ENCODE results near the gene ETFDH.
"Not testable (repeated sequence)": the region's sequence is repeated elsewhere in the genome, so short reads cannot be mapped to it uniquely, and the experiment has no call there.

ETFDH gene

DNA sequence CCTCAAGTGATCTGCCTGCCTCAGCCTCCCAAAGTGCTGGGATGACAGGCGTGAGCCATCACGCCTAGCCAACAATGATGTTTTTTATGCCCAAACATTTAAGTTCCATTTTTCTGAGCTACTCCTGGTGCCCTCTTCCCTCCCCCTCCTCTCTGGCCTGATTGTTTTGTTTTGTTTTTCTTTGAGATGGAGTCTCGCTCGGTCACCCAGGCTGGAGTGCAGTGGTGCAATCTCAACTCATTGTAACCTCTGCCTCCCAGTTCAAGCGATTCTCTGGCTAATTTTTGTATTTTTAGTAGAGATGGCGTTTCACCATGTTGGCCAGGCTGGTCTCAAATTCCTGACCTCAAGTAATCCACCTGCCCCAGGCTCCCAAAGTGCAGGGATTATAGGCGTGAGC is 83.7 kb downstream of the ETFDH start:
- not testable (repeated sequence) for DNase-seq (ENCODE audit: low spot score)

DNA sequence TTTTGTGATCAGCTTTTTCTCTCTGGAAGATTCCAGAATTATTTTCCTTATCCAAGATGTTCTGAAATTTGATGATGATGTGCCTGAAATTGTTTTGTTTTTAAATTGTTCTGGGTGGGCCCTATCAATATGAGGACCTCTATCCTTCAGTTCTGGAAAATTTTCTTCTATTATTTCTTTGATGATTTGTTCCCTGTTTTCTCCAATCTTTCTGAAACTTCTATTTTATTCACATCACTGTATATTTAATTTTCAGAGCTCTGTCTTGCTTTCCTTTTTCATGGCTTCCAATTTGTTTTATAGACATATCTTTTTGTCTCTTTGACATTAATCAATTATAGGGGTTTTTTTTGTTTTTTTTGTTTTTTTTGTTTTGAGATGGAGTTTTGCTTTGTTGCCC is 84.5 kb downstream of the ETFDH start:
- DNase-seq (ENCODE audit: low spot score) = no peak

DNA sequence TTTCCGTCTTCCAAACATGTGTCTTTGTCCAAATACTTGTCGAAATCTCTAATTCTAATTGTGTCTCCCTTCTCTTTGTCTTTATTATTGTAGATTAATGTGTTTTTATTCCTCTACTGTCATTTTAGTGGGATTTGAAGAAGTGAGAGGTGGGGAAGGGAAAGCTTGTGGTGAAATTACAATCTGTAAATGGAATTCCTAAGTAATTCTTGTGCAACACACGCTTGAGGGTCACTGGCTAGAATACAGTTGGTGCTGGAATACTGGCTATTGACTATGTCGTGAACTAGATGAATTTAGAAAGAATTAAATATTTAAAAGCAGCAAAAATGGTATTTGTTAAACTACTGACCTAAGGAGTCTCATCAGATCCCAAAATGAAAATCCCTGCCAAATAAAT is 86.0 kb downstream of the ETFDH start:
- no peak for DNase-seq (ENCODE audit: low spot score)

GRCh38 chr4:158758703-158759102 is 86.6 kb downstream of the ETFDH start:
- DNase-seq (ENCODE audit: low spot score) = no peak
